HG03520 (cell line): ENCODE data around the gene SPECC1.
A peak's percentile ranks its signal among the peaks of the same experiment; 100 is the strongest.

Experiments
- ATAC-seq: cut with Tn5 transposase; IDR thresholded peaks from one replicate; pipeline ENCODE4 v1.9.1; 2021; ENCODE audit warnings: mild to moderate bottlenecking, moderate library complexity; ENCODE audit not compliant: unreplicated experiment

SPECC1 gene

DNA sequence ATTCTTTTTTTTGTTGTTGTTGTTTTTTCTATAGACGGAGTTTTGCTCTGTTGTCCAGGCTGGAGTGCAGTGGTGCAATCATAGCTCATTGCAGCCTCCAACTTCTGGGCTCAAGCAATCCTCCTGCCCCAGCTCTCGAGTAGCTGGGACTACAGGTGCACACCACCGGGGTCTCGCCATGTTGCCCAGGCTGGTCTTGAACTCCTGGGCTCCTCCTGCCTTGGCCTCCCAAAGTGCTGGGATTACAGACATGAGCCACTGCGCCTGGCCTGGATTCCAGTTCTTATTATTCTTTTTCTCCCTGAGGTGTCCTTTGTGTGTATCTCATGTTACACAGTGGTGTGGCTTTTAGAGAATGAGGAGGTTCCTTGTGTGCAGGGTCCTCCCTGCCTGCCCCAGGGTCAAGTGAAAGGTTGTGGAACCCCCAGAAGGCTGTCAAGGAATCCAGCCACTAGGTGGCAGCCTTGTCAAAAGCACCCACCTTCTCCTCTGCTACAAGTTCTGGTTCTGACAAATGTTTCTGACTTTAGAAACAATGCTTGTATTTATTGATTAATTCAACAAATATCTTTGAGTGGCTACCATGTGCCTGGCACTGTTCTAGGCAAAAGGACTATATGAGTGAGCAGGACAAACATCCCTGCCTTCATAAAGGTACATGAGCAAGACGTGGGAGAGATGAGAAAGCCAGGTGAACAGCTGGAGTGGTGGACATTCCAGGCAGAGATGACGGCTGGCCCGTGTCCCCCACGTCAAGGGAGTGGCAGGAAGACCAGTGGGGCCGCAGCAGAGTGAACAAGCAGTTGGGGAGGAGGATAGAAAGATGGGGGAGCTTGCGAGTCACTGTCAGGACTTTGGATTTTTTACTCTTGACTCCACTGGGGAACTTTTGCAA lies 112.4 kb downstream of the SPECC1 start:
- ATAC-seq = no peak

DNA sequence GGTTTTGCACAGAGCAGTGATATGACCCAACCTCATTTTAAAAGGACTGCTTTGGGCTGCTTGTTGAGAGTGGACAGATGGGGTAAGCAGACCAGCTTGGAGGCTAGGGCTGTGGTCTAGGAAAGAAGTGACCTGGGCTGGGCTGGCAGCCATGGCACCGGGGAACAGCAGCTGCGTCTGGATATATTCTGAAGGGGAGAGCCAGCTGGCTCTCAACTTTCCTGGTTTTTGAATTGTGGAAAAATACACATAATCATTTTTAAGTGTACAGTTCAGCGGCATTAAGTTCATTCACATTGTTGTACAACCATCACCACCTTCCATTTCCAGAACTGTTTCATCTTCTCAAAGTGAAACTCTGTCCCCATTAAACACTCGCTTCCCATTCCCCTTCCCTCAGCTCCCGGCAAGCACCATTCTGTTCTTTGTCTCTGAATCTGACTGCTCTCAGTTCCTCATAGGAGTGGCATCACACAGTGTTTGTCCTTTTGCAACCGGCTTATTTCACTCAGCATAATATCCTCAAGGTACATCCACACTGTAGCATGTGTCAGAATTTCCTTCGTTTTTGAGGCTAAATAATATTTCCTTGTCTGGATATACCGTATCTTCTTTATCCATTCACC lies 113.2 kb downstream of the SPECC1 start:
- ATAC-seq = no peak

DNA sequence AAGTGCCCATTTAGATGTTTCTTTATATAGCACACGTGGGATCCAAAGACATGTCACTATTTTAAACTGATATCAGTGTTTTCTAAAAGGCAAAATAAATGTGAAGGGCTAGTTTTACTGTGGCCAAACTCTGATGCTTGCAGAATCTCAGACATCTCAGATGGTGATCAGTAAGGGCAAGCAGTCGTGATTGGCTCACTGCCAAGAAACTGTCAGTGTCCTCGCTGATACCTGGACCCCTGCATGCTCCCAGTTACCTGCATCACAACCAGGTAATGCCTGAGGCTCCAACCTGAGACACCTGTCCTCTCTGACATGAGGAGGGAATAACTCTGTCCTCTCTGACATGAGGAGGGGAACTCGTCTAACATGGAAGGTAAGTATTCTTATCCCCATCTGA lies 114.0 kb downstream of the SPECC1 start:
- ATAC-seq = no peak

DNA sequence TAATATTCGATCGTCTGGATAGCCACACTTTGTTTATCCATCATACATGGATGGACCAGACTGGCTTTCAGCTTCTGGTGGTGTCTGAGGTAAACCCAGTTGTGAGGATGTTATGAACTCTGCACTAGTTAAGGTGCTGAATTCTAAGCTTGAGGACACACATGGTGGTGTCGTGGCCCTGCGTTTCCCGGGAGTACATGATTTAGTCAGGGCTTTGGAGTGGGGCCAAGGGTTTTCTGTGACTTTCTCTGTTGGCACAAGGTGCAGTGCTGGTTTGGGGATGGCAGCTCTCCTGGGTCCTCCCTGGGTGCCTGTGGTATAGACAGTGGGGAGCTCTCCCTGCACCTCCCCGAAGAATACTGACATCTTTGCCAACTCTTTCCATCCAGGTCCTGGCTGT lies 116.6 kb downstream of the SPECC1 start:
- no peak for ATAC-seq

DNA sequence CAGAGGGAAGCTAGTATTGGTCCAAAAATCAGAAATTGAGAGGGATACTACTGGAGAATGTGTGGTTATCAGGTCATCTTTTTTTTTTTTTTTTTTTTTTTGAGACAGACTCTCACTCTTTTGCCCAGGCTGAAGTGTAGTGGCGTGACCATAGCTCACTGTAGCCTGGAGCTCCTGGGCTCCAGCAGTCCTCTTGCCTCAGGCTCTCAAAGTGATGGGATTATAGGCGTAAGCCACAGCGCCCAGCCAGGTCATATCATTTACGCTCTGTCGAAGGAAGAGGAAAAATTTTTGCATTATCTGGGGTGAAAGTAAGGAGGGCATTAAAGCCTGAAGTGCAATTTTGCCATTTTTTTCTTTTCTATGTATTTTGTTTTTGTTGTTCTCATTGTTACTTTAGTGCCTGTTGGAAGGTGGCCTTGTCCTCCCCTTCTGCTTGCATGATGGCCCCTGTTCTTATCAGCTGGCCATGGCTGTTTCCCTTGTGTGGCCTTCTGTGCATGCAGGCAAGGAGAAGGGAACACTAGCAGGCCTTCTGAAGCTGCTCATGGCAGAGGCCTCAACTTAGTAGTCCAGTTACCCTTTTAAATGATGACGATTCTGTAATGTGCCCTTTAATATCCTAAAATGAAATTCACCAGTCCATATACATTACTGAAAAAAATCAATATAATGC lies 118.3 kb downstream of the SPECC1 start:
- ATAC-seq = no peak

DNA sequence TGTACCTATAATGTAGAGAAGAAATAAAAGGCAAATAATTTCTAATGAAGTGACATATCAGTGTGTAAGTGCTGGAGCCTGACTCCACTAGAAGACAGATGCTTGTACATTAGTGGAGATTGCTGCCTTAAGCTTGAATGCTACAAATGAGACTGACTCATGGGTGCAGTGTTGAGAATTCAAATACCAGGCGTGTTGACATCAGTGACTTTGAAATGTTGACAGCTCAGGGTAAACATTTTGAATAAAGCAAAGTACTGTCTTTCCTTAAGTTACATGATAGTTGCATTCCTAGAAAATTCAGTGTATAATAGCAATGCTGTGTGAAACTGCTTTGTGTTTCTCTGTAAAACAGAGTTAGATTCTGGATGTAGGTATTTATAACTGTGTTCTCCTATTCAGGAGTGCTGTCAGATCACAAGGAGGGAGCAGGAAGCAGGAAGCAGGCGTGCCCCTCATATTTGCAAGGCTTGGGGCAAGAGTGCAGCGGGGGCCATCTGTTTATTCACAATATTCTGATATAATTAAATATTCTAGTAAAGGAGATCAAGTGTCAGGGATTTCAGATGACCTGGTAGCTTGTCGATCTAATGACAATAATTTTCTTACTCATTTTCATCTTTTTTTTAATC lies 119.0 kb downstream of the SPECC1 start:
- ATAC-seq = no peak

DNA sequence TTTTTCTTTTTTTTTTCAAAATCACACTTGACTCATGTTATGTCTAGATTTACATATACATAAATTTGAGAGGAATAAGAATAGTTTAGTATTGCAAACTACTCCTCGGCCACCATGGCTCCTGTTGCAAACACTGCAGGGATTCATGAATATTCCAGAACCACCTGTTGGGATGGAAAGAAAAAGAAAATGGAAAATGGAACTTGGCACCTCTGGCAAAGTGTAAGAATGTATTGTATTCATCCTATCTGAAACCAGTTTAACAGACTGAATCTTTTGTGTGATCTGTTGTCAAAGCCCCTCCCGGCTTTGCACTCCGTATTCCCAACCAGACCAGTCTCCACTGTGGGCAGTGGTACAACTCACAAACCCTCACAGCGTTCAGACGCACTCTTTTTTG lies 124.4 kb downstream of the SPECC1 start:
- no peak for ATAC-seq

DNA sequence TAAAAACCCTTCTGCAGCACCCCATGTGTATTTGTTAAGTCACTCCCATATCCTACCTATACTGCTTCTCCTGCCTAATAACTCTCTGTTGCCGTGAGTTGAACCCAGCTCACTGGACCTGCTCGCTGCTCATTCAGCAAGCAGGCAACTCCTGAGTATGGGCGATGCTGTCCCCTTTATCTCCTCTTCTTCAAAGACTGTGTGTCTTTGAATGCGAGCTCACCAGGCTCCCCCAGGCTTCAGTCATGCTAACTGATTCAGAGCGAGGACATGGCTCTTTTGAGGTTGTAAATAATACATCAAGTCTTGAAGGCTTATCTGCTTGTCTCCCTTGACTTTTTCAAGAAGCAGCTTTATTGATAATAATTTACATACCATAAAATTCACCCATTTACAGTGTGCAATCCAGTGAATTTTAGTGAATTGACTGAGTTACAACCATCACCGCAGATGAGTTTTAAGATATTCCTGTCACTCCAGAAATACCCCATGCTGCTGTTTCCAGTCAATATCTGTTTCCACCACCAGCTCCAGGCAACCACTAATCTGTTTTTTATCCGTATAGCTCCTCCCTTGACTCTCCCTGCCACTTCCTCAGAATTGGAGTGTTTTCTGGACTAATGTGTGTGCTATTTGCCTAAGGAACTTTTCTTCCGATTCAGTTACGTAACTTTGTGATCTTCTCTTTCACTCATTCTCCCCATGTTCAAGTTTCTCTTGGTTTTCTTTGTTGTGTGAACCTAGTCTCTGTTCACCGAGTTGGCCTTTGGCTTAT lies 132.2 kb downstream of the SPECC1 start:
- ATAC-seq = no peak

DNA sequence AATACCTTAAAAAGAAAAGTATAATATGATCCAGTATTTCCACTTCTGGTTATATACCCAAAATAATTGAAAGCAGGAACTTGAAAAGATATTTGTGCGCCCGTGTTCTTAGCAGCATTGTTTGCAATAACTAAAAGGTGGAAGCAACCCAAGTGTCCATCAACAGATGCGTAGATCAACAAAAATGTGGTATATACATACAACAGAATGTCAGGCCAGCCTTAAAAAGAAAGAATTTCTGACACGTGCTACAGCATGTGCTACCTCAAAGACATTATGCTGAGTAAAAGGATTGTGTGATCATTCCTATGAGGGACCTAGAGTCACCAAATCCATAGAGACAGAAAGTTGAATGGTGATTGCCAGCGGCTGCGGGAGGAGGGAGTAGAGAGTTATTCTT lies 133.1 kb downstream of the SPECC1 start:
- ATAC-seq = no peak

DNA sequence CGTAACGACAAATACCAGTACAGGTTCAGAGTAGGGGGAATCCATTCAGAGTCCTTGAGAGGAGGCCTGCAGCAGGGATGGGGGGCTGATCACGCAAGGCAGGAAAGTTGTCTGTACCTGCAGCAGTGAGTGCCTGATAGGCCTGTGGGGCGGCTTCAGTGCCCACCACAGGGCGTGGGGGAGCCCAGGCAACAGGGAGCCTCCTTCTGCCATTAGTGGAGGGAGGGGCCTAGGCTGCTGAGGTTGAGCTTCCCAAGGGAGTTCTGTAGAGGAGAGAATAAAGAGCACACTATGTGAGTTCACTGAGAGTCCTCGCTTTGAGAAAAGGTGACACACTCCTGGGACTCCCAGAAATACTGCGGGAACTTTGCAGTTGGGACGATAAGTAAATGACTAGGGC lies 134.6 kb downstream of the SPECC1 start:
- ATAC-seq = no peak

DNA sequence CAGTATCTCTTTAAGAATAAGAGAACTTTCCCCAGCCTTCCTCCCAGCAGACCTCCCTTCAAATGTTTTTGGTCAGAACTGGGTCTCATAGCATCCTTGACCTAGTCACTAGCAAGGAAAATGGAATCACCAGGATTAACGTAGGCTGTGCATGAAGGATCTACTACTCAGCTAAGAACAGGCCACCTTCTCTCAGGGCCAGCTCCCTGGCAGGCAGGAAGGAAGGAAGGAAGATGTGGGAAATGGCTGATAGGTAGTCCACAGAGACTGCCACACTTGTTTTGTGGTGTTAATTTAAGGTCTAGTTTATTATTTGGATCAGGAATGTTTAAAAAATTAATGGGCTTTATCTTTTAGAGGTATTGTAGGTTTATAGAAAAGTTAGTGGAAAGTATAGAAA lies 136.4 kb downstream of the SPECC1 start:
- no peak for ATAC-seq

DNA sequence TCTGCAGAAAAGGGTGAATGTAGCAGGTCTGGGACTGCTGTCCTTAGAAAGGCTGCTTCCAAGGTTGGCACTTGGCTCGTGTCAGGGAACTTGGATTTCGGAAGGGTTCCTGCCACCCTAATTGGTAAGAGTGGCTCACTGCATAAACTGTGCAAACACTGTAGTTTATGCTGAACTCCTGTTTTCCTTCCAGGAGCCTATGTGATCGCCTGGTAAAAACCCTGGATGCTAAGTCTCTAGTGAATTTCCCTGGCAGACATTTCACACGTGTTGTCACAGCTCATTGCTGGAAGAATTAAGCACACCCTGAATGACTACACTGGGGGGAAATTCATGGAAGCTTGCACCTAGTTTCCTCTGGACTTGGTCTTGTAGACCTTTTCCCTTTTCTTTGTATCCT lies 140.1 kb downstream of the SPECC1 start:
- no peak for ATAC-seq

DNA sequence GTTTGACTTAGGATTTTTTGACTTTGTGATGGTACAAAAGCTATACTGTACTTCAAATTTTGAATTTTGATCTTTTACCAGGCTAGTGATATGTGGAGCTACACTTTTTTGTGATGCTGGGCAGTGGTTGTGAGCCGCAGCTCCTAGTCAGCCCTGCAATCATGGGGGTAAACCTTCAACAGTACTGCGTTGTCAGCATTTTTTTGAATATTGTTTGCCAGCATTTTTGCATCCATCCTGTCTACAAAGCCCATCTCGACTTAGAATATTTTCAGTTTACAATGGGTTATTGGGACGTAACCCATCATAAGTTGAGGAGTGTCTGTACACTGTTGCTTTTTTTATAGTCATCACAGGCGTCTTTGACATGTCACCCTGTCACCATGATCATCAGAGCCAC lies 142.0 kb downstream of the SPECC1 start:
- no peak for ATAC-seq

DNA sequence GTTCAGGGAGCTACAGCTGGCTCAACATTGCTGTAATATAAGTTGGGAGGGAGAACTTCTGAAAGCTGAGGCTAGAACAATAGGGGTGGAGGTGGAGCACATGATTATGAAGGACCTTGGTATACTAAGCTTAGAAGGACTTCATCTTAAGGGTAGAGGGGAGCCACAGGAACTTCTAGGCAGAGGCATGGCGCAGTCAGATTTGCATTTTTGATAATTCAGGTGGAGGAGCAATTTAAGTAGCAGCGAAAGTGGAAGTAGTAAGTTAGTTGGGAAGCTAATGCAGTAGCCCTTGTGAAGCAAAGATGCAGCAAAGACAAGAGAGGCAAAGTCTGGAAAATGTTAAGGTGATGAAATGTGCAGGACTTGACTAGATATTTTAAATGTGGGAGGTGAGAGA lies 144.1 kb downstream of the SPECC1 start:
- ATAC-seq = no peak

DNA sequence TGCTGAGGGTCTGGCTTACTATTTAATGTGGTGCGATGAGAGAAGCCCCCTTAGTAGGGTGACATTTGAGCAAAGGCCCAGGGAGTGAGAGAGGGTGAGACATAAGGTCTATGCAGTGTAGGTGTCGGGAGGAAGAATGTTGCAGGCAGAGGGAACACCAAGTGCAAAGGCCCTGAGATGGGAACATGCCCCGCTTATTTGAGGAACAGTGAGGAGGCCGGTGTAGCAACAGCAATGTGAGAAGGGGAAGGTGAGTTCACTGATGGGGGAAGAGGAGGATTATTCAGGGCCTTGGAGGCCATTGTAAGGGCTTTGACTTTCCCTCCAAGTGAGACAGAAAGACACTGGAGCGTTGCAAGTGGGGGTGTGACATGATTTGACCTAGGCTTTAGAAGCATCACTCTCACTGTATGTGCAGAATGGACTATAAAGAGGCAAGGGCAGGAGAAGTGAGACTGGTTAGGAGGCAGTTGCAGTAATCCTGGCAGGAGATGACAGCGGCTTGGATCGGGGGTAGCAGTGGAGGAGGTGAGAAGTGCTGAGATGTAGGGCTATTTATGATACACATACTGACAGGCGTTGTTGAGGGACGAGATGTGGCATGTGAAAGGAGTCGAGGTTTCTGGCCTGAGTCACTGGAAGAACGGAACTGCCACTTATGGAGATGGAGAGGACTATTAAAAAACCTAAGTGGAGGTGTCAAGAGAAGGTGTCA lies 145.3 kb downstream of the SPECC1 start:
- no peak for ATAC-seq

DNA sequence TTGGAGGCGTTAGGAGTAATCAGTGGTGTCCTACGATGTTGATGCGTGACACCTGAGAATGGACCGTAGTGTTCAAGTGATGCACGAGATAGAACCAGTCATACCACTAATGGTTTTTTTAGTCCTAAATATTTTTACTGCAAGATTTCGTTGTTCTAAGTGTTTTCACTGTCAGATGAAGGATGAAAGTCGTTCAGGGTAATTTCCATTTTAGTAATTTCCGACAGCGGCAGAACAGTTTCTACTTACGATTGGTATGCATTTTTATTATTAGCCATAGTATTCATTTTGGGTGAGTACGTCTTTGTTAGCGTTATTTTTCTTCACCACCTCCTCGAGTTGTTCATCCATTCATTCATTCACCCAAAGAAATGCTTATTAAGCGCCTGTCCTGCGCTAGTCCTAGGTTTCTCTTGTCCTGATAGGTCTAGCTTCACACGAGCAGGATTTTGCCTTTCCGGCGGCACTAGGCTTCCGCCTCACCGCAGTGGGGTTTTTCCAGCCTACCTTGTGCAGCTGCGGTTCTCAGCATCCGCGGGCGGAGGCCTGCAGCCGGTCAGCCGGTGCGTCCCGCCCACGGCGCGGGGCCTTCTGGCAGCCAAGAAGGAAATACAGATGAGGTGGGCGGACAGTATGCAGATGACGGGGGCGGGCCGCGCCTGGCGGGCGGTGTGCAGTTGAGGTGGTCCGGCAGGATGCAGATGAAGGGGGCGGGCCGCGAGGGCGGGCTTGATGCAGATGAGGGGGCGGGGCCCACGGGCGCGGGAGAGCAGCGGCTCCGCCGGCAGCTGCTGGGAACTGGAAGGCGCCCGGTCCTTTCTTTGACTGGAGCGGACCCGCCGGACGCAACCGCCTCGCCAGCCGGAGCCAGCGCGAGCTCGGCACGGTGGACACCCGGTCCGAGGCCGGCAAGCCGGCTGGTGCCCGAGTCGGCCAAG lies 146.4 kb downstream of the SPECC1 start:
- ATAC-seq = peak; percentile 89

DNA sequence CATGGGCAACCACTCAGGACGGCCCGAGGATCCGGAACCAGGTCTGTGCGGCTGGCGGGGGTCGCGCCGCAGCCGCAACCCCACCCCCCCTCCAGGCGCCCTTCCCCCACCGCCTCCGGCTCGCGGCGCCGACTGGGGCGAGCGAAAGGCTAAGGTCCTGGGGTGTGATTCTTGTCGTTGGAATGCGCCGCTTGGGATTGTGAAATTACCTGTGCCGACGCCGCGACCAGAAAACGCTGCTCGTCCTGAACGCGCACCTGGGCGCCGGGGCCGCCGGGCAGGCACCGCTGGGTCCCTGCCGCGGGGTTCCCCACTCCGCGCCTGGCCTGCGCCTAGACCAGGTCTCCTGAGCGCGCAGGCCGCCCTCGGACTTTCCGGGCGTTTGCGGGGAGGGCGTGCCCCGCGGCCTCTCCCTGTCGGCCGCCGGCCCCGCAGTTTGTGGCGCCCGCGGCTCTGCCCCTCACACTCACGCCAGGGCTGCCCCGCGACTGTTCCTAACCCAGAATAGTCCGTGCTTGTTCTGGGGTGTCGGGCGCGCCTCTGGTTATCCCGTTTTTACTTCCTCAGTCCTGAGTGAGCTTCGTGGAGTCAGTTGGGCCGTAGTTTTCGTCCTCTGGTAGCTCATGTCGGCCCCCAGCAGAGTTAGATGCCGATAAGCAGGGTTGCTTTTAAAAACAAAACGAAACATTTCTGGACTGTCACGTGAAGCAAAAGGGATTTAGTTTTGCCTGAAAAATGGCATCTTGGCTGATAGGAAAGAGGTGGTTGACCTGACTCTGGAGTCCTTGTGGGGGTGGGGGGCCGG lies 147.2 kb downstream of the SPECC1 start:
- ATAC-seq = peak; percentile 14

DNA sequence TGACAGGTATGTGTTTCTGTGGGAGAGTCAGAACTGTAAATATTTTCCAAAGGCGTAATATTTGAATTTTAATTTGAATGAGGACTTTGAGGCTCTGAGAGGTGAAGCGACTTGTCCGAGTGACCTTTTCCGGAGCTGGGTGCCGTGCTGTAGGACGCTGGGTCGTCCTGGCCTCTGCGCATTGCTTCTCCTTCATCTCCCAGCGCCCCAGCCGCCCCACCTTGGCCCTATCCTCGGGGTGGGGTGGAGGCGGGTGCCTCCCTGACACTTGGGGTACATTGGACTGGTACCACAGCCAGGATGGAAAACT lies 147.8 kb downstream of the SPECC1 start:
- no peak for ATAC-seq
